Neural cell (in vitro differentiated cells): ENCODE data around the gene PARVA. TPM values are rescaled to one million over a fixed set of nuclear protein-coding genes. Genes with fewer than 3 reads are reported as not detected.

Experiments
- H2AFZ ChIP-seq: fragments of 200-600, 300-800 bp; sonication (generic), shearing (Covaris generic); 2 replicates; pipeline ENCODE4 v1.6.0; 2014; ENCODE audit warnings: low read depth, mild to moderate bottlenecking, antibody characterized with exemption, low read length, moderate library complexity
- H3F3A ChIP-seq: fragments of 200-600 bp; shearing (Covaris generic); 2 replicates; pipeline ENCODE4 v1.6.1; 2016; ENCODE audit warnings: mild to moderate bottlenecking, moderate library complexity, mixed read lengths, antibody characterized with exemption, low read length; ENCODE audit not compliant: insufficient read depth, poor library complexity, severe bottlenecking
- H3K27ac ChIP-seq: fragments of 200-600, 300-800 bp; sonication (generic), shearing (Covaris generic); 2 replicates; pipeline ENCODE4 v1.5.1; 2014; ENCODE audit warnings: mild to moderate bottlenecking, low read length, moderate library complexity
- H3K27me3 ChIP-seq: fragments of 300-800, 200-600 bp; sonication (generic), shearing (Covaris generic); 2 replicates; pipeline ENCODE4 v1.6.0; 2014; ENCODE audit warnings: mild to moderate bottlenecking, low read depth, low read length, moderate library complexity; ENCODE audit not compliant: insufficient read depth
- H3K36me3 ChIP-seq: fragments of 300-800, 200-600 bp; sonication (generic), shearing (Covaris generic); 2 replicates; pipeline ENCODE4 v1.5.1; 2014; ENCODE audit warnings: mild to moderate bottlenecking, antibody characterized with exemption, low read length, moderate library complexity; ENCODE audit not compliant: insufficient read depth
- H3K4me2 ChIP-seq: fragments of 300-800, 200-600 bp; sonication (generic), shearing (Covaris generic); 2 replicates; pipeline ENCODE4 v1.6.0; 2014; ENCODE audit warnings: mild to moderate bottlenecking, low read length
- H3K4me3 ChIP-seq: fragments of 300-800, 200-600 bp; sonication (generic), shearing (Covaris generic); 2 replicates; pipeline ENCODE4 v1.5.1; 2014; ENCODE audit warnings: mild to moderate bottlenecking, low read length, moderate library complexity
- H3K79me2 ChIP-seq: fragments of 200-600 bp; shearing (Covaris generic); replicated peaks from 2 replicates; pipeline ENCODE4 v1.6.0; 2014; ENCODE audit warnings: mild to moderate bottlenecking, low read length, moderate library complexity; ENCODE audit not compliant: insufficient read depth
- H3K9ac ChIP-seq: fragments of 300-800, 200-600 bp; sonication (generic), shearing (Covaris generic); 2 replicates; pipeline ENCODE4 v1.6.1; 2016; ENCODE audit warnings: mild to moderate bottlenecking, low read length, mixed read lengths
- H3K9me2 ChIP-seq: fragments of 200-600 bp; shearing (Covaris generic); 2 replicates; pipeline ENCODE4 v1.6.1; 2016; ENCODE audit warnings: mild to moderate bottlenecking, low read length, mixed read lengths; ENCODE audit not compliant: insufficient read depth
- H3K9me3 ChIP-seq: fragments of 200-600, 300-800 bp; sonication (generic), shearing (Covaris generic); 2 replicates; pipeline ENCODE4 v1.6.1; 2016; ENCODE audit warnings: mild to moderate bottlenecking, mixed run types, low read length, moderate library complexity, mixed read lengths
- H4K20me1 ChIP-seq: fragments of 200-600 bp; shearing (Covaris generic); 2 replicates; pipeline ENCODE4 v1.6.1; 2016; ENCODE audit warnings: mild to moderate bottlenecking, mixed run types; ENCODE audit not compliant: insufficient read depth
- EP300 ChIP-seq: fragments of 450-650 bp; conservative IDR thresholded peaks from 2 replicates; pipeline ENCODE4 v1.6.1; 2014; ENCODE audit warnings: antibody characterized with exemption, mild to moderate bottlenecking, moderate library complexity; ENCODE audit not compliant: poor library complexity, severe bottlenecking
- EZH2 ChIP-seq: fragments of 200-600, 300-800 bp; shearing (Covaris generic), sonication (generic); IDR thresholded peaks from 2 replicates; pipeline ENCODE4 v1.6.1; 2014; ENCODE audit warnings: antibody characterized with exemption, low read length, borderline replicate concordance, mild to moderate bottlenecking; ENCODE audit not compliant: insufficient read depth, poor library complexity, severe bottlenecking
- MXI1 ChIP-seq: fragments of 450-650 bp; conservative IDR thresholded peaks from 2 replicates; pipeline ENCODE4 v1.6.1; 2014; ENCODE audit warnings: antibody characterized with exemption, mild to moderate bottlenecking; ENCODE audit not compliant: poor library complexity, severe bottlenecking
- POLR2AphosphoS5 ChIP-seq: IDR thresholded peaks from 2 replicates; pipeline ENCODE4 v1.6.1; 2012
- RAD21 ChIP-seq: fragments of 450-650 bp; conservative IDR thresholded peaks from 2 replicates; pipeline ENCODE4 v1.6.1; 2014; ENCODE audit warnings: antibody characterized with exemption, mild to moderate bottlenecking, moderate library complexity
- SMC3 ChIP-seq: fragments of 450-650 bp; conservative IDR thresholded peaks from 2 replicates; pipeline ENCODE4 v1.6.1; 2014; ENCODE audit warnings: antibody characterized with exemption, mild to moderate bottlenecking, moderate library complexity; ENCODE audit not compliant: poor library complexity
- TAF1 ChIP-seq: IDR thresholded peaks from 2 replicates; pipeline ENCODE4 v1.6.1; 2012; ENCODE audit warnings: low read depth
- polyA plus RNA-seq: library from polyadenylated mRNA; depleted of rRNA; stranded (reverse); fragments of >200 nt; gene quantifications from 2 replicates; pipeline ENCODE4 v1.2.3, GENCODE V29; 2014
- TF ChIP-seq, protein P1 (sequence below): fragments of 450-650 bp; IDR thresholded peaks from 2 replicates; pipeline ENCODE4 v1.5.1; 2014; ENCODE audit warnings: antibody characterized with exemption, mild to moderate bottlenecking, moderate library complexity; ENCODE audit not compliant: poor library complexity, severe bottlenecking
- TF ChIP-seq, protein P2 (sequence below): IDR thresholded peaks from 2 replicates; pipeline ENCODE4 v1.6.1; 2012; ENCODE audit warnings: borderline replicate concordance

PARVA gene
- polyA plus RNA-seq, 1 donor from 2014 or later: 0.94 TPM

DNA sequence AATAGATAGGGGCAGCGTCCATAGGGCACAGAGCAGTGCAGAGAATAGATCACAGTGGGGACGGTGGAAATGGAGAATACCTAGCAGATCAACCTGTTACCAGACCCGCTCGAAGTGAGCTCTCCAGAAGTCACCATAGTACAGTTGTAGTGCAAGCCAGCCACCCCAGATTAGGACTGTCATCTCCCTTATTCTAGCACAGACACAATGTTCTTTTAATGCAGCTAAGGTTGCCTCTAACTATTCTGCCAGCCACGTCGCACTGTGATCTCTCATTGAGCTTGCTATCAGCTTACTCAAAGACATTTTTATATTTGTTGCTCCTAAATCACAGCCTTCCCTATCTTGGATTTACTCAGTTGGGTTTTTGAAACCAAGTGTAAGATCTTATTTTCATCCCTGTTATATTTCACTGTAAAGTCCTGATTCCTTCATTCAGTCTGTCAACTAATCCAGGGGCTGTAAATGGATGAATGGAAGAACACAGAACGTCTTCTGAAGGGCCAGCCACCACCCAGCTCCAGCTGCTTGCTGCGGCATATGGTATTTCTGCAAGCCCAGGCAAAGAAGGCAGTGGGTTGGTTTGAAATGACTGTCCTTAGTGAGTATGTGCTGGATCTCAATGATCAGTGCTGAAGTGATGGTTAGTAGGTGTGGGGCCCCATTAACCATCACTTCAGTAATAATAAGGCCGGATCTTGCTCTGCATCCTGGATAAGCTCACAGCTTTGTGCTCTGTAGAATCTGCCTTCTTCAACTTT, 3.4 kb downstream of the PARVA start:
- Histone ChIP-seq H3K36me3 (no peaks in the 10 kb centered on the region), H3K4me2 (no peak overlapping the region), H4K20me1 (no peaks in the 10 kb centered on the region), H3F3A (no peaks in the 10 kb centered on the region), H3K9me3 (no peaks in the 10 kb centered on the region), H2AFZ (no peak overlapping the region), H3K79me2 (no peaks in the 10 kb centered on the region), H3K27ac (no peak overlapping the region), H3K9me2 (no peaks in the 10 kb centered on the region), H3K4me3 (no peak overlapping the region), H3K27me3 (peaks cover 13% of the 10 kb centered on the region), H3K9ac (no peak overlapping the region)
- TF ChIP-seq POLR2AphosphoS5: no peak
- no peak for TF ChIP-seq MXI1
- TF ChIP-seq, protein P1, sequence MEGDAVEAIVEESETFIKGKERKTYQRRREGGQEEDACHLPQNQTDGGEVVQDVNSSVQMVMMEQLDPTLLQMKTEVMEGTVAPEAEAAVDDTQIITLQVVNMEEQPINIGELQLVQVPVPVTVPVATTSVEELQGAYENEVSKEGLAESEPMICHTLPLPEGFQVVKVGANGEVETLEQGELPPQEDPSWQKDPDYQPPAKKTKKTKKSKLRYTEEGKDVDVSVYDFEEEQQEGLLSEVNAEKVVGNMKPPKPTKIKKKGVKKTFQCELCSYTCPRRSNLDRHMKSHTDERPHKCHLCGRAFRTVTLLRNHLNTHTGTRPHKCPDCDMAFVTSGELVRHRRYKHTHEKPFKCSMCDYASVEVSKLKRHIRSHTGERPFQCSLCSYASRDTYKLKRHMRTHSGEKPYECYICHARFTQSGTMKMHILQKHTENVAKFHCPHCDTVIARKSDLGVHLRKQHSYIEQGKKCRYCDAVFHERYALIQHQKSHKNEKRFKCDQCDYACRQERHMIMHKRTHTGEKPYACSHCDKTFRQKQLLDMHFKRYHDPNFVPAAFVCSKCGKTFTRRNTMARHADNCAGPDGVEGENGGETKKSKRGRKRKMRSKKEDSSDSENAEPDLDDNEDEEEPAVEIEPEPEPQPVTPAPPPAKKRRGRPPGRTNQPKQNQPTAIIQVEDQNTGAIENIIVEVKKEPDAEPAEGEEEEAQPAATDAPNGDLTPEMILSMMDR: no peak

DNA sequence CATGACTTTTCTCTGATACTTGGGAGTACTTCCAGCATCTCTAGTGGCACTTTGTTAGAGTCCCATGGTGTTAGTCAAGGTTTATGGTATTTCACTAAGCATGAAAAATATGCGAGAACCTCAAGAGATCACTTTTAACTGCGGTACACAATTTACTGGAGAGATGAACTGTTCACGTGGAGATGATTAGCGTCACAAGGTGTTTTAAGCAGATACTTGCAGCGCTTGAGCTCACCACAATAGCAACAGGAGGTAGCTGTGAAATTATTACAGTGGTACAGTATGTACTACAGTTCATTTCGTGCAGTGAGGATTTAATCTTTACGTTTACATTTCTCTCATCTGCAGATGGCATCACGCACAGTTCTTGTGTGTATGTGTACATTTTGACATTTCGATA, 4.5 kb downstream of the PARVA start:
- Histone ChIP-seq H3K27ac (no peak overlapping the region), H3K27me3 (peaks cover 13% of the 10 kb centered on the region), H3K9ac (no peak overlapping the region), H3F3A (no peaks in the 10 kb centered on the region), H4K20me1 (no peaks in the 10 kb centered on the region), H3K36me3 (no peaks in the 10 kb centered on the region), H3K9me3 (no peaks in the 10 kb centered on the region), H3K4me2 (no peak overlapping the region), H3K9me2 (no peaks in the 10 kb centered on the region), H3K79me2 (no peaks in the 10 kb centered on the region), H3K4me3 (no peak overlapping the region), H2AFZ (no peak overlapping the region)
- TF ChIP-seq EZH2 (no peak), EP300 (no peak), TAF1 (no peak), SMC3 (no peak), MXI1 (no peak), RAD21 (no peak), POLR2AphosphoS5 (no peak)
- TF ChIP-seq, protein P2, sequence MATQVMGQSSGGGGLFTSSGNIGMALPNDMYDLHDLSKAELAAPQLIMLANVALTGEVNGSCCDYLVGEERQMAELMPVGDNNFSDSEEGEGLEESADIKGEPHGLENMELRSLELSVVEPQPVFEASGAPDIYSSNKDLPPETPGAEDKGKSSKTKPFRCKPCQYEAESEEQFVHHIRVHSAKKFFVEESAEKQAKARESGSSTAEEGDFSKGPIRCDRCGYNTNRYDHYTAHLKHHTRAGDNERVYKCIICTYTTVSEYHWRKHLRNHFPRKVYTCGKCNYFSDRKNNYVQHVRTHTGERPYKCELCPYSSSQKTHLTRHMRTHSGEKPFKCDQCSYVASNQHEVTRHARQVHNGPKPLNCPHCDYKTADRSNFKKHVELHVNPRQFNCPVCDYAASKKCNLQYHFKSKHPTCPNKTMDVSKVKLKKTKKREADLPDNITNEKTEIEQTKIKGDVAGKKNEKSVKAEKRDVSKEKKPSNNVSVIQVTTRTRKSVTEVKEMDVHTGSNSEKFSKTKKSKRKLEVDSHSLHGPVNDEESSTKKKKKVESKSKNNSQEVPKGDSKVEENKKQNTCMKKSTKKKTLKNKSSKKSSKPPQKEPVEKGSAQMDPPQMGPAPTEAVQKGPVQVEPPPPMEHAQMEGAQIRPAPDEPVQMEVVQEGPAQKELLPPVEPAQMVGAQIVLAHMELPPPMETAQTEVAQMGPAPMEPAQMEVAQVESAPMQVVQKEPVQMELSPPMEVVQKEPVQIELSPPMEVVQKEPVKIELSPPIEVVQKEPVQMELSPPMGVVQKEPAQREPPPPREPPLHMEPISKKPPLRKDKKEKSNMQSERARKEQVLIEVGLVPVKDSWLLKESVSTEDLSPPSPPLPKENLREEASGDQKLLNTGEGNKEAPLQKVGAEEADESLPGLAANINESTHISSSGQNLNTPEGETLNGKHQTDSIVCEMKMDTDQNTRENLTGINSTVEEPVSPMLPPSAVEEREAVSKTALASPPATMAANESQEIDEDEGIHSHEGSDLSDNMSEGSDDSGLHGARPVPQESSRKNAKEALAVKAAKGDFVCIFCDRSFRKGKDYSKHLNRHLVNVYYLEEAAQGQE: no peak
- TF ChIP-seq, protein P1: no peak
